AG04450 (cell line): ENCODE measurements around the gene RNASE8. TPM values are rescaled to one million over a fixed set of nuclear protein-coding genes. Genes with fewer than 3 reads are reported as not detected.
A peak's percentile ranks its signal among the peaks of the same experiment; 100 is the strongest.

ENCODE experiments used
- CTCF ChIA-PET: fragments of 300-600, 350-600 bp; formaldehyde crosslinking; extraction: SDS; loops from one replicate; lab custom pipeline; 2022; ENCODE audit warnings: antibody characterized with exemption, inconsistent platforms; lab: Charles Lee
- POLR2A ChIA-PET: fragments of 350-600 bp; formaldehyde crosslinking; extraction: SDS; loops from one replicate; lab custom pipeline; 2021; ENCODE audit warnings: antibody characterized with exemption, inconsistent platforms; lab: Yijun Ruan, JAX
- DNase-seq: peaks from one replicate; pipeline ENCODE4 v3.0.0-alpha.2; 2011; ENCODE audit warnings: low read depth, low spot score
- H3K27ac ChIP-seq: one replicate; pipeline ENCODE4 v1.5.1; 2012; ENCODE audit warnings: low read depth, low read length, control low read depth
- H3K27me3 ChIP-seq: one replicate; pipeline ENCODE4 v1.6.0; 2012; ENCODE audit warnings: low read length; ENCODE audit not compliant: control insufficient read depth, insufficient read depth
- H3K4me3 ChIP-seq: 2 replicates; pipeline ENCODE4 v1.5.1; 2011; ENCODE audit warnings: mild to moderate bottlenecking, low read depth, low read length, control low read depth
- H3K9me3 ChIP-seq: 2 replicates; pipeline ENCODE4 v1.5.1; 2012; ENCODE audit warnings: low read length; ENCODE audit not compliant: control insufficient read depth, insufficient read depth
- CTCF ChIP-seq: IDR thresholded peaks from 2 replicates; pipeline ENCODE4 v1.5.1; 2011; ENCODE audit warnings: low read depth, low read length, control low read depth, inconsistent platforms
- polyA plus RNA-seq: library from polyadenylated mRNA; depleted of rRNA; stranded (reverse); fragments of >200 nt; gene quantifications from 2 replicates; pipeline ENCODE4 v1.2.3, GENCODE V29; 2011; rRNA removed

Gene RNASE8
- polyA plus RNA-seq, 1 experiment, result not detected

GRCh38 chr14:21105095-21105494, 47.5 kb downstream of the RNASE8 start:
- no peak overlapping the region for H3K4me3 ChIP-seq
- no peak for DNase-seq
- no peak overlapping the region for H3K27ac ChIP-seq
- POLR2A ChIA-PET, result interaction anchor here (0.6 to 2.7 kb wide), 7 partner anchors 9 to 651 kb away, joined by 3 to 24 read pairs (median 8); partner anchors contain the start of genes ARHGEF40 and OSGEP
- H3K9me3 ChIP-seq, result no peaks in the 10 kb centered on the region; the same call in 1 of the 2 replicates
- CTCF ChIA-PET, result interaction anchor here (0.6 to 9.6 kb wide), 33 partner anchors 8 to 764 kb away, joined by 3 to 310 read pairs (median 7); partner anchors contain the start of genes ARHGEF40 and SLC39A2
- TF ChIP-seq CTCF, result no peak
- no peaks in the 10 kb centered on the region for H3K27me3 ChIP-seq

DNA sequence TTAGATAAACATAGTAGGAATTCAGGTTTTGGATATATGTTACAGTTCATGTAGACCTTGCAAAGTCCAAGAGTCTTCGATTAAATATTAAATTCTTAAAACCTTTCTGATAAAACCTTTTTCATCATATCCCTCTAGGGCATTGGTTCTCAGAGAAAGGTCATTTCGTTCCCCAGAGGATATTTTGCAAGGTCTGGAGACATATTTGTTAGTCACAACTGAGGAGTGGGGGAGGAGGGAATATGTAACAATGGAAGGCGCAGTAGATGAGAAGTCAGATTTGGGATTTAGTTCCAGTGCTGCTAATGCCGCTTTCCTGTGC, 48.5 kb downstream of the RNASE8 start:
- TF ChIP-seq CTCF, result no peak
- H3K27ac ChIP-seq, result no peak overlapping the region
- POLR2A ChIA-PET, result interaction anchor here (2.7 kb wide), 1 partner anchor 13 kb away, joined by 14 read pairs; no protein-coding TSS in a partner anchor
- CTCF ChIA-PET, result interaction anchor here (0.9 to 9.6 kb wide), 10 partner anchors 9 to 135 kb away, joined by 3 to 310 read pairs (median 36); partner anchors contain the start of gene ARHGEF40
- DNase-seq, result no peak
- H3K4me3 ChIP-seq, result no peak overlapping the region
- H3K9me3 ChIP-seq, result no peaks in the 10 kb centered on the region; the same call in 1 of the 2 replicates
- no peaks in the 10 kb centered on the region for H3K27me3 ChIP-seq

- Histone ChIP-seq H3K27me3 (no peaks in the 10 kb centered on the region), H3K4me3 (no peak overlapping the region), H3K9me3 (no peaks in the 10 kb centered on the region; the same call in 1 of the 2 replicates), H3K27ac (no peak overlapping the region)
- DNase-seq, result no peak
- peak; percentile 98 for TF ChIP-seq CTCF
- ChIA-PET CTCF (interaction anchor here (0.6 to 9.6 kb wide), 10 partner anchors 10 to 765 kb away, joined by 3 to 310 read pairs (median 4); no protein-coding TSS in a partner anchor), POLR2A (interaction anchor here (2.7 kb wide), 1 partner anchor 14 kb away, joined by 14 read pairs; no protein-coding TSS in a partner anchor)
Observed at GRCh38 chr14:21106498-21107282, 49.1 kb downstream of the RNASE8 start.

- H3K27me3 ChIP-seq, result no peaks in the 10 kb centered on the region
- CTCF ChIA-PET, result interaction anchor here (0.6 to 9.6 kb wide), 9 partner anchors 10 to 766 kb away, joined by 3 to 310 read pairs (median 4); no protein-coding TSS in a partner anchor
- H3K4me3 ChIP-seq, result no peak overlapping the region
- H3K9me3 ChIP-seq, result no peaks in the 10 kb centered on the region; the same call in 1 of the 2 replicates
- POLR2A ChIA-PET, result no interaction called here
- H3K27ac ChIP-seq, result no peak overlapping the region
- TF ChIP-seq CTCF, result no peak
- DNase-seq, result no peak
Observed at GRCh38 chr14:21107283-21107800, 49.7 kb downstream of the RNASE8 start.

Other genes starting within 250 kb of the RNASE8 start
- not detected in 2 replicates for gene RNASE3, start 166.4 kb upstream of the RNASE8 start, polyA plus RNA-seq
- not detected in 2 replicates for gene RNASE2, start 102.3 kb upstream of the RNASE8 start, polyA plus RNA-seq
- 55.3 and 62.7 TPM in 2 replicates for gene METTL17, start 67.8 kb upstream of the RNASE8 start, polyA plus RNA-seq
- gene SLC39A2, start 58.5 kb upstream of the RNASE8 start, polyA plus RNA-seq, result 0.06 TPM in 1 of 2 replicates, not detected in the other
- gene NDRG2, start 32.8 kb upstream of the RNASE8 start, polyA plus RNA-seq, result 0.66 and 1.0 TPM in 2 replicates
- not detected in 2 replicates for gene TPPP2, start 27.6 kb upstream of the RNASE8 start, polyA plus RNA-seq
- not detected in 2 replicates for gene RNASE13, start 23.0 kb upstream of the RNASE8 start, polyA plus RNA-seq
- gene RNASE7, start 15.5 kb upstream of the RNASE8 start, polyA plus RNA-seq, result not detected in 2 replicates
- gene ARHGEF40, start 12.5 kb downstream of the RNASE8 start, polyA plus RNA-seq, result 40.7 and 52.2 TPM in 2 replicates
- gene ZNF219, start 40.8 kb downstream of the RNASE8 start, polyA plus RNA-seq, result 3.9 and 4.8 TPM in 2 replicates
- gene TMEM253, start 43.2 kb downstream of the RNASE8 start, polyA plus RNA-seq, result 0.21 TPM in 2 replicates
- gene OR5AU1, start 98.2 kb downstream of the RNASE8 start, polyA plus RNA-seq, result not detected in 2 replicates
- gene HNRNPC, start 211.6 kb downstream of the RNASE8 start, polyA plus RNA-seq, result 813 and 828 TPM in 2 replicates
- not detected in 2 replicates for gene RPGRIP1, start 222.3 kb downstream of the RNASE8 start, polyA plus RNA-seq